Measurements from ENCODE around the gene SIRT2.

The SIRT2 gene

DNA sequence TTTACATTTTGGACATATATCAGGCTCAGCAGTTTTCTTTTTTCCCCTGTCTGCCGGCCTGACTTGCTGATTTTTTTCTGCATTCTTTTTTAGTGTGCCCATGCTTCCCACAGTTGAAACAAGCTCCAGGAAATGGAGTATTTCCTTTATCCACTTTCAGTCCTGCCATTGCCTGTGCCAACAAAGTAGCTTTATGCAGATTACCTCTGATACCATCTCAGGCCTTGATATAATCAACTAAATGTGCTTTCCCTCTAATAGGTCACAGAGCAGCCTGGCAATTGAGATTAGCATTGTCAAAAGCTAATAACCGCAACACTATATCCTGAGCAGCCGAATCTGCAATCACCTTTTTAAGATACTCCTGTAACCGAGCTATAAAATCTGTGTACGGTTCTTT is 40.5 kb upstream of the SIRT2 start:
- TF ChIP-seq FOXP2 (optimal IDR thresholded peaks at IDR 0.05; ENCODE audit: control extremely low read depth, extremely low read length, insufficient read depth) (no peak), EZH2 (IDR thresholded peaks at IDR 0.05) (no peak), POLR2AphosphoS5 (IDR thresholded peaks at IDR 0.05; ENCODE audit: borderline replicate concordance, low read depth, low read length) (no peak)
- H3K9ac ChIP-seq (ENCODE audit: insufficient read length) = no peak overlapping the region
- DNase-seq (ENCODE audit: low read depth, low spot score) = no peak
- H3K36me3 ChIP-seq (ENCODE audit: insufficient read depth, low read length) = peaks cover 8% of the 10 kb centered on the region; the same call in 1 of the 2 replicates
- H3K9me3 ChIP-seq (ENCODE audit: low read depth, low read length) = no peaks in the 10 kb centered on the region
- H3K27ac ChIP-seq = peak overlapping the region; percentile 1; the same call in 1 of the 2 replicates
- H3K4me3 ChIP-seq = no peak overlapping the region

DNA sequence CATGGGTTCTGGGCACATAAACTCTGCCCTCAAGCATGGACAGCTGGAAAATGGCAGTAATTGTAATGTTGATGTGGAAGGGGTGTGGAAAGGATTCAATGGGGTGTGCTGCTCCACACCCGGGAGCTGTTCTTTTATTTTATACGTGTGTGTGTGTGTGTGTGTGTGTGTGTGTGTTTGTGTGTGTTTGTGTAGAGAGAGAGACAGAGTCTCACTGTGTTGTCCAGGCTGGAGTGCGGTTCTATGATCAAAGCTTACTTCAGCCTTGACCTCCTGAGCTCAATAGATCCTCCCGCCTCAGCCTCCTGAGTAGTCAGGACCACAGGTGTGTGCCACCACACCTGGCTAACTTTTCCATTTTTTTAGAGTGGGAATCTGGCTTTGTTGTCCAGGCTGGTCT is 34.1 kb upstream of the SIRT2 start:
- Histone ChIP-seq H3K4me3 (no peak overlapping the region), H3K27ac (no peak overlapping the region), H3K36me3 (ENCODE audit: insufficient read depth, low read length) (peaks cover 26% of the 10 kb centered on the region), H3K9ac (ENCODE audit: insufficient read length) (no peak overlapping the region), H3K9me3 (ENCODE audit: low read depth, low read length) (no peaks in the 10 kb centered on the region)
- TF ChIP-seq FOXP2 (optimal IDR thresholded peaks at IDR 0.05; ENCODE audit: control extremely low read depth, extremely low read length, insufficient read depth) (no peak), POLR2AphosphoS5 (IDR thresholded peaks at IDR 0.05; ENCODE audit: borderline replicate concordance, low read depth, low read length) (no peak), EZH2 (IDR thresholded peaks at IDR 0.05) (no peak)
- no peak for DNase-seq (ENCODE audit: low read depth, low spot score)

DNA sequence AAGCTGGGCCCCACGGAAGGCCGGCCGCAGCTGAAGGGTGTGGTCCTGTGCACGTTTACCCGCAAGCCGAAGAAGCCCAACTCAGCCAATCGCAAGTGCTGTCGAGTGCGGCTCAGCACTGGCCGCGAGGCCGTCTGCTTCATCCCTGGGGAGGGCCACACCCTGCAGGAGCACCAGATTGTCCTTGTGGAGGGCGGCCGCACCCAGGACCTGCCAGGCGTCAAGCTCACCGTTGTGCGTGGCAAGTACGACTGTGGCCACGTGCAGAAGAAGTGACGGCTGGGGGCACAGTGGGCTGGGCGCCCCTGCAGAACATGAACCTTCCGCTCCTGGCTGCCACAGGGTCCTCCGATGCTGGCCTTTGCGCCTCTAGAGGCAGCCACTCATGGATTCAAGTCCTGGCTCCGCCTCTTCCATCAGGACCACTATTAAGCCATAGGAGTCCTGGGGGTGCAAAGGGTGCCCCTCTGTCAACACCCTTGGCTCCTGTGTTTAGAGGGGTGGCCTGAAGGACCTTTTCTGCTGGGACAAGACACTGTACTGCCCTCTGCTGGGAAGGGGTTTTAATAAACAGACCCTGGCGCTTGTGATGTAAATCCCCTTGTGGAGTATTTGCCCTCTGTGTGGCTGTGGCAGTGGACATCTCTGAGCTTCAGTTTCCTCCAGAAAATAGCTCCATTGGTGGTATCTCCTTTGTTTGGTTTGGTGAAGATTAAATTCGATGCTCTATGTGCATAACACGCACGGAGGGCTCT is 33.2 kb upstream of the SIRT2 start:
- Histone ChIP-seq H3K4me3 (no peak overlapping the region), H3K9me3 (ENCODE audit: low read depth, low read length) (no peaks in the 10 kb centered on the region), H3K9ac (ENCODE audit: insufficient read length) (no peak overlapping the region), H3K36me3 (ENCODE audit: insufficient read depth, low read length) (peaks cover 26% of the 10 kb centered on the region), H3K27ac (no peak overlapping the region)
- no peak for TF ChIP-seq POLR2AphosphoS5 (IDR thresholded peaks at IDR 0.05; ENCODE audit: borderline replicate concordance, low read depth, low read length)
- TF ChIP-seq FOXP2 (optimal IDR thresholded peaks at IDR 0.05; ENCODE audit: control extremely low read depth, extremely low read length, insufficient read depth) = no peak
- no peak for TF ChIP-seq EZH2 (IDR thresholded peaks at IDR 0.05)
- DNase-seq (ENCODE audit: low read depth, low spot score) = no peak

DNA sequence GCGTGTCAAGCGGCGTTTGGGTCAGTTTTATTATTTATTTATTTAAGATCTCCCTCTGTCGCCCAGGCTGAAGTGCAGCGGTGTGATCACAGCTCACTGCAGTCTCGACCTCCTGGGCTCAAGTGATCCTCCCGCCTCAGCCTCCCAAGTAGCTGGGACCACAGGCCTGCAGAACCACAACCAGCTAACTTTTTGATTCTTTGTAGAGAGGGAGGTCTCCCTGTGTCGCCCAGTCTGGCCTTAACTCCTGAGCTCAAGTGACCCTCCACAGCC is 32.0 kb upstream of the SIRT2 start:
- H3K27ac ChIP-seq = no peak overlapping the region; the same call in 1 of the 2 replicates
- H3K9ac ChIP-seq (ENCODE audit: insufficient read length) = peak overlapping the region; percentile 96
- H3K9me3 ChIP-seq (ENCODE audit: low read depth, low read length) = no peaks in the 10 kb centered on the region
- H3K36me3 ChIP-seq (ENCODE audit: insufficient read depth, low read length) = peaks cover 26% of the 10 kb centered on the region
- TF ChIP-seq EZH2 (IDR thresholded peaks at IDR 0.05) = no peak
- TF ChIP-seq POLR2AphosphoS5 (IDR thresholded peaks at IDR 0.05; ENCODE audit: borderline replicate concordance, low read depth, low read length) = no peak
- no peak for TF ChIP-seq FOXP2 (optimal IDR thresholded peaks at IDR 0.05; ENCODE audit: control extremely low read depth, extremely low read length, insufficient read depth)
- peak overlapping the region; percentile 86 for H3K4me3 ChIP-seq
- no peak for DNase-seq (ENCODE audit: low read depth, low spot score)

DNA sequence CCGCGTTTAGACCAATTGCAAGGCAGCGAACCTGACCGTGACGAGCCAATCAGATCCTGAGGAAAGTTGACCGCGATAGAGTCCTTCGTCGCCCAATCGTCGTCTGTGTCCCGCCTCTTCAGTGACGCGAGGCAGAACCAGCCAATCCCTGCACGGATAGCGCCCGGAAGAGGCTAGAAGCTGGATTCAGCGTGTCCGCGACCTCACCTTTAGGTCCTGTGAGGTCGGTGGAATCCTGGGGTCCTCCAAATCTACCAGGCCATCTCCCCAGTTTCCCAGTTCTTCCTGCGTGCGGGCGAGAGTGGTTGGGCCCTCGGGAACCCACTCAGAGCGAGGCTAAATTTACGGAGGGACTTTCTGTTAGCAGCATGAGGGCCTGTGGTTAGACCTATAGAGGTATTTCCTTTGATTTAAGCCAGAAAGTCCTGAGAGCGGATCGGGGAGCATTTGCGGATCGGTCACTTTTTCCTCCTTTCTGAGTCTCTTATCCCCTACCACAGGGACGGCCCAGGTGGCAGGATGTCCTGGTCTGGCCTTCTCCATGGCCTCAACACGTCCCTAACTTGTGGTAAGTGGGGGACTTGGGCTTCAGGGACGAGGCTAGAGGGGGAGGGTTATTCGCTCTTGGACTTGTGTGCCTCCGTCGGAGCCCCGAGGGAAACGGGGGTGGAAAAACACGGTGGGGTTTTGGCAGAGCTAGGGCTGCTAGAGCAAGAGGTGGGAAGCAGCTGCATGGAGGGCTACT is 31.5 kb upstream of the SIRT2 start, which contains the start of gene MRPS12:
Gene MRPS12 (plus strand): TSS at position 169 of the 745 bp plus-strand sequence. CDS start 351 bp downstream, at position 520.
- TF ChIP-seq POLR2AphosphoS5 (IDR thresholded peaks at IDR 0.05; ENCODE audit: borderline replicate concordance, low read depth, low read length) = peak; percentile 93
- TF ChIP-seq EZH2 (IDR thresholded peaks at IDR 0.05) = no peak

DNA sequence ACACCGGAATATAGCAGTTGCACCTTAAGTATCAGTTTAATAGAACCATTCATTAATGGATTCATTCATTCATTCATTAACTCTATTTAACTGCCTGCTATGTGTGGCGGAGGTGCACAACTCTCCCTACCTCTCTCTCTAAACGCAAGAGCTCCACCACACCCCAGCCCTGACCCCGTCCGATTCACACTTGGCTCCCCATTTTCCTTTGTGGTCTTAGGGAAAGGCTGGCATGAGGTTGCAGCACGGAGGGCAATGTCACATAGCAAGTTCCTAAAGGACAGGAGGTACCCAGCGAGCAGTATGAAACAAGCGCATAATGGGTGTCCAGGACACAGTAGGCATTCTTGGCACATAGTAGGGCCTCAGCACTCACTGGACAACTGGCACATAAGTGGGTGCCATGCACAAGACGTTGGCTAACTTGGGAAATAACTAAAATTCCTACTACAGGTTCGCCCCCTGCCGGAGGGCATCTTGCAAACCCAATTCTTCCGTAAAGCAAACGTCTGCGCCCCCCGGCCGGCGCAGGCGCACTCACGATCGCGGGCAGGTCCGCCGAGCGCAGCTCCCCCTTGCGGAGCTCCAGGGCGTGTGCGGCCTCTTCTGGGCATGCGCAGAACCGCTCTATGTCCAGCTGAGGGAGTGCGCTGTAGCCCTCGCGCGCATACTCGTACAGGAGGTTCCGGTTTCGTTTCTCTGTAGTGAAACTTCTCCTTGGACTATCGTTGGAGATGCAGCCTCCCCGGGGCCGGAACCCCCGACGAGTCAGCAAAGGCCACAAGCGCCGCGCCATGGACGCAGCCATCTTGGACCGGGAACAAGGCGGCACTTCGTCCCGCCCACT is 30.7 kb upstream of the SIRT2 start, which contains the start of gene SARS2:
Gene SARS2 (minus strand): TSS at position 835 of the 847 bp plus-strand sequence. CDS start 27 bp downstream, at position 808.
- peak within 1 kb of the TSS; percentile 94 for H3K27ac ChIP-seq
- H3K9ac ChIP-seq (ENCODE audit: insufficient read length) = peak within 1 kb of the TSS; percentile 96
- H3K36me3 ChIP-seq (ENCODE audit: insufficient read depth, low read length) = peaks cover 33% of the 10 kb centered on the region
- TF ChIP-seq EZH2 (IDR thresholded peaks at IDR 0.05) (no peak), POLR2AphosphoS5 (IDR thresholded peaks at IDR 0.05; ENCODE audit: borderline replicate concordance, low read depth, low read length) (no peak; the same call in 1 of the 2 replicates), FOXP2 (optimal IDR thresholded peaks at IDR 0.05; ENCODE audit: control extremely low read depth, extremely low read length, insufficient read depth) (no peak)
- peak within 1 kb of the TSS; percentile 86 for H3K4me3 ChIP-seq
- peak; percentile 81 for DNase-seq (ENCODE audit: low read depth, low spot score)
- no peaks in the 10 kb centered on the region for H3K9me3 ChIP-seq (ENCODE audit: low read depth, low read length)

More for the DNA sequence above, 31.5 kb upstream of the SIRT2 start, which contains the start of gene MRPS12:
- H3K9ac ChIP-seq (ENCODE audit: insufficient read length) = peak within 1 kb of the TSS; percentile 96
- no peaks in the 10 kb centered on the region for H3K9me3 ChIP-seq (ENCODE audit: low read depth, low read length)
- peak within 1 kb of the TSS; percentile 86 for H3K4me3 ChIP-seq
- peak; percentile 98 for DNase-seq (ENCODE audit: low read depth, low spot score)
- peaks cover 26% of the 10 kb centered on the region for H3K36me3 ChIP-seq (ENCODE audit: insufficient read depth, low read length)
- H3K27ac ChIP-seq = peak within 1 kb of the TSS; percentile 94

DNA sequence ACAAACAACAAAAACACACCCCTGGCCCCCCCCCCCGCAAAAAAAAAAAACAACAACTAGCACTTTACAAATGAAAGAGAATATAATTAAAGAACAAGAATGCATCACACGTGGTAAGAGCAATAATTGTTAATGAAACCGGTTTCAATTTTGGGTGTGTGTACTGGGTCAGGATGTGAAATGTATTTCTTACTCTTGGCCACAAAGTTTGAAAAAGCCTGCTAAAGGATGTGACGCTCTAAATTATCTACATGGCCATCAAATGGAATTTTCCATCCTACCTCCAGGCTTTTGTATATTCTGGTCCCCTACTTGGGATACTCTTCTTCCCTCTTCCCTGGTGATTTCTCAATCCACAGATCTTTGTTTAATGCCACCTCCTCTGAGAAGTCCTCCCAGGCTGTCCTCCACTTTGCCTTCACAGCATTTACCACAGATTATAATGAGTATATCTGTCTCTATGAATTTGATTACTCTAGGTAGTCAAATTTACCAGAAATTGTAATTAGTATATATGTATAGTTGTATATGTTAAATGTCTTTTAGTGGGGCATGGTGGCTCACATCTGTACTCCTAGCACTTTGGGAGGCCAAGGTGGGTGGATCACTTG is 29.1 kb upstream of the SIRT2 start:
- H3K36me3 ChIP-seq (ENCODE audit: insufficient read depth, low read length) = peaks cover 33% of the 10 kb centered on the region
- TF ChIP-seq EZH2 (IDR thresholded peaks at IDR 0.05) = no peak
- TF ChIP-seq POLR2AphosphoS5 (IDR thresholded peaks at IDR 0.05; ENCODE audit: borderline replicate concordance, low read depth, low read length) = no peak
- no peak for TF ChIP-seq FOXP2 (optimal IDR thresholded peaks at IDR 0.05; ENCODE audit: control extremely low read depth, extremely low read length, insufficient read depth)
- no peak overlapping the region for H3K4me3 ChIP-seq
- H3K27ac ChIP-seq = no peak overlapping the region
- H3K9me3 ChIP-seq (ENCODE audit: low read depth, low read length) = no peaks in the 10 kb centered on the region
- no peak for DNase-seq (ENCODE audit: low read depth, low spot score)
- H3K9ac ChIP-seq (ENCODE audit: insufficient read length) = no peak overlapping the region

Data from SK-N-MC (cell line).